Naive B cell (primary cell): ENCODE measurements around the gene KLF6. TPM values are rescaled to one million over a fixed set of nuclear protein-coding genes. Genes with fewer than 3 reads are reported as not detected.

ENCODE experiments used
- ATAC-seq, 2 donors: fragments of 150-1000 bp; cut with Tn5 transposase; 2 replicates each; pipeline ENCODE4 v1.10.0; 2021; ENCODE audit warnings: low read depth in 2 of 2, mild to moderate bottlenecking in 2 of 2, moderate library complexity in 2 of 2
- DNase-seq: peaks from one replicate; pipeline ENCODE4 v3.0.0; 2022
- H3K27ac Mint-ChIP-seq, 6 donors: one replicate each; pipeline ENCODE4 v1.8.0; 2020 to 2022; ENCODE audit warnings: mild to moderate bottlenecking in 6 of 6, mixed read lengths in 6 of 6, moderate library complexity in 5 of 6, inconsistent platforms in 2 of 6
- H3K27me3 Mint-ChIP-seq, 3 donors: one replicate each; pipeline ENCODE4 v1.8.0; 2021 to 2022; ENCODE audit warnings: mixed read lengths in 3 of 3, mild to moderate bottlenecking in 1 of 3
- H3K36me3 Mint-ChIP-seq, 2 donors: one replicate each; pipeline ENCODE4 v1.8.0; 2020 to 2022; ENCODE audit warnings: mixed read lengths in 2 of 2, inconsistent platforms in 1 of 2, mild to moderate bottlenecking in 1 of 2
- H3K4me1 Mint-ChIP-seq, 3 donors: one replicate each; pipeline ENCODE4 v1.8.0; 2020 to 2022; ENCODE audit warnings: mixed read lengths in 3 of 3, inconsistent platforms in 1 of 3, mild to moderate bottlenecking in 1 of 3, moderate library complexity in 1 of 3
- H3K4me3 Mint-ChIP-seq, 8 donors: one replicate each; pipeline ENCODE4 v1.8.0; 2020 to 2022; ENCODE audit warnings: mild to moderate bottlenecking in 8 of 8, mixed read lengths in 8 of 8, moderate library complexity in 8 of 8, inconsistent platforms in 2 of 8
- H3K9me3 Mint-ChIP-seq, 7 donors: one replicate each; pipeline ENCODE4 v1.8.0; 2020 to 2022; ENCODE audit warnings: mixed read lengths in 7 of 7, mild to moderate bottlenecking in 5 of 7, inconsistent platforms in 2 of 7, moderate library complexity in 1 of 7
- polyA plus RNA-seq, 6 donors: library from polyadenylated mRNA; unstranded; fragments of 300-500 nt; fragmentation: Illumina TruSeq; gene quantifications; one replicate each; pipeline ENCODE4 v1.2.3, GENCODE V29; 2021; ENCODE audit warnings: low read depth in 6 of 6

KLF6 gene
- polyA plus RNA-seq, 6 donors from 2014 or later: 316 to 1,111 (median 647) TPM

DNA sequence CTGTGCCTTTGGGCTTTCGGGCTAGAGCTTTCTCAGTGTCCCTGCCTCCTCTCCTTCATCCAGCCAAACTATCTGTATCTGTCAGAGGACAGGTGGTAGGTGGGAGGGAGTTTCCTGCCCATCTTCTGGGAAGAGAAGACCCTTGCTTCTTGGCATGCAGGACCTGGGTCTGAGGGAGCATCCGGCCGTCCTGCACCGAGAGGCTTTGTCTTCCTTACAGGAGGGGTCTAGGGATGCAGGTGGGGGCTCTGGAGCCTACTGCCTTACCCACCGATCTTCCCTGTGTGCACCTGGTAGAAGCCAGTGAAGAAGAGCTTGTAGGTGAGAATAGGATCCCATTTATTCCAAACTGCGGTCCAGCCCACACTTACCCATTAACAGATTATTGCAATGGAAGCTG, 5.8 kb upstream of the KLF6 start:
- H3K27me3 Mint-ChIP-seq: no peaks in the 10 kb centered on the region
- peaks cover 0 to 11% of the 10 kb centered on the region in 2 donors for H3K36me3 Mint-ChIP-seq
- H3K9me3 Mint-ChIP-seq: peaks cover 0 to 9% (median 6%) of the 10 kb centered on the region in 7 donors
- no peak for DNase-seq
- H3K4me3 Mint-ChIP-seq: no peak overlapping the region
- H3K4me1 Mint-ChIP-seq: peaks cover 22 to 24% (median 24%) of the 10 kb centered on the region in 3 donors
- ATAC-seq: no peak
- no peak overlapping the region for H3K27ac Mint-ChIP-seq

DNA sequence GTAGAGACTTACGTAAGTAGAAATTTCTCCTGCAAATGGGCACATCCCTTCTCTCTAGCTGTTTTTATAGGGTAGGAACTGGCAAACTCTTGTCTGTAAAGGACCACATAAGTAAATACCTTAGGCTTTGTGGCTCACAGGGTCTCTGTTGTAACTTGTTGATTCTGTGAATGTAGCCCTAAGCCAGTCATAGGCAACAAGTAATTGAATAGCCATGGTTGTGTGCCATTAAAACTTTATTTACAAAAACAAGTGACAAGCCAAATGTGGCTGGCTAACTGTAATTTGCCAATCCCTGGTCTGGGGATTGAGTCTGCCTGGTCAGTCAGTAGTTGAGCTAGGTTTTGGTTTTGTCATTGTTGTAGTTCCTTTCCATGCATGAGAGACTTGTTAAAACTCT, 5.3 kb upstream of the KLF6 start:
- ATAC-seq: no peak
- H3K27me3 Mint-ChIP-seq: no peaks in the 10 kb centered on the region
- no peak for DNase-seq
- H3K27ac Mint-ChIP-seq: peak overlapping the region in 1 of 6 donors; percentile 29
- peaks cover 25 to 27% (median 25%) of the 10 kb centered on the region in 3 donors for H3K4me1 Mint-ChIP-seq
- peaks cover 0 to 11% of the 10 kb centered on the region in 2 donors for H3K36me3 Mint-ChIP-seq
- H3K9me3 Mint-ChIP-seq: peaks cover 0 to 9% (median 6%) of the 10 kb centered on the region in 7 donors
- no peak overlapping the region for H3K4me3 Mint-ChIP-seq

DNA sequence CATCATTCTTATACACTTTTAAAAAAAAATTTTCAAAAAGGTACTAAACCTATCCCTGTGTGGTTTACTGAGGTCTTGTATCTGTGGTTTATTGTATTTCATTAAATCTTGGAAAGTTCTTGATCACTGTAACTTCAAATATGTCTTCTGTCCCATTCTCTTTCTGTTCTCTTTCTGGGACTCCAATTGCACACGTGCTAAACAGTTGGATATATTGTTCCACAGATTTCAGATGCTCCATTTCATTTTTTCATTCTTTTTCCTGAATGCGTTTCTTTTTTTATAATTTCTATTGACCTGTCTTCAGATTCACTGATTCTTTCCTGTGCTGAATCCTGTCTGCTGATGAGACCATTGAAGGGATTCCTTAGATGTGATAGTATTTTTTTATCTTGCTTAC, 4.6 kb upstream of the KLF6 start:
- Mint-ChIP-seq H3K4me3 (no peak overlapping the region), H3K4me1 (peaks cover 25 to 27% (median 25%) of the 10 kb centered on the region in 3 donors), H3K27me3 (no peaks in the 10 kb centered on the region), H3K36me3 (peaks cover 0 to 11% of the 10 kb centered on the region in 2 donors), H3K9me3 (peaks cover 0 to 9% (median 6%) of the 10 kb centered on the region in 7 donors), H3K27ac (peak overlapping the region in 1 of 6 donors; percentile 29)
- ATAC-seq (no peak), DNase-seq (no peak)

DNA sequence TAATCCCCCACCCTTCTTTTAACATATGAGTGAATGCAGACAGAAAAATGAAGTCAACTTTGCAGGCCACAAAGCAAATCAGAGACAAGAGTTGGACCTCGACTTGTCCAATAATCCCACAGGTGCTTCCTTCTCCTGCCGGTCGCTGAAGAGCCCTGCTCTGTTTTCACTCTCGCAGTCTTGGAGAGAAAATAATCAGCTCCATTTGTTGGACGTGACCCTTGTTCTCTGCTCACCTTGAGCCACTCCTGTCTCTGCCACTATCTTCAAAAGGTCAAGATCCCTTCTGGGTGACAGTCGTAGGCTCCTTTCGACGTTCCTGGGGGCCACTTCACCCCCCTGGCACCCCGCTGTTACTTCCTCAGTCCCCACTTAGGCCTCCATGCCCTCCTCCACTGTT, 2.8 kb upstream of the KLF6 start:
- no peak for ATAC-seq
- peaks cover 0 to 9% (median 6%) of the 10 kb centered on the region in 7 donors for H3K9me3 Mint-ChIP-seq
- no peak for DNase-seq
- peak overlapping the region in 1 of 8 donors; percentile 98 for H3K4me3 Mint-ChIP-seq
- H3K4me1 Mint-ChIP-seq: peaks cover 27 to 40% (median 38%) of the 10 kb centered on the region in 3 donors
- no peaks in the 10 kb centered on the region for H3K27me3 Mint-ChIP-seq
- H3K36me3 Mint-ChIP-seq: peaks cover 5 to 27% of the 10 kb centered on the region in 2 donors
- peak overlapping the region in 4 of 6 donors; percentile 53 to 100 (median 68) for H3K27ac Mint-ChIP-seq

DNA sequence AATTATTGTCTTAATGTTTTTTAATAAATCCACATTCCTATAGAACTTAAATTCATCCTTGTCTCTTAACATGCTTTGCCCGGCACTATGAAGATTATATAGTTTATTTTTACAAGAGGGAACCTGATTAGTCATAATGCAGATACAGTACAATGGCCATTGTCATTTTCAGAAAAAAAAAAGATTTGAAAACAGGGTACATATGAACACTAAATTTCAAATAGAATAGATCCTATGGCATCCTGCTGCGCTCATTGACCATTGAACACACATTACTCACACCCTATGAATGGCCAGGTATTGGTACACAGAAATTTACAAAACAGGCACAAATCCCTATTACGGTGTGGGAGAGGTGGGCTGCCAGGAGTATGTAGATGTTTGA, 2.0 kb upstream of the KLF6 start:
- no peaks in the 10 kb centered on the region for H3K27me3 Mint-ChIP-seq
- ATAC-seq (no peak), DNase-seq (no peak)
- peaks cover 0 to 9% (median 6%) of the 10 kb centered on the region in 7 donors for H3K9me3 Mint-ChIP-seq
- H3K4me1 Mint-ChIP-seq: peaks cover 27 to 41% (median 40%) of the 10 kb centered on the region in 3 donors
- peak overlapping the region in 7 of 8 donors; percentile 21 to 99 (median 95) for H3K4me3 Mint-ChIP-seq
- H3K36me3 Mint-ChIP-seq: peaks cover 8 to 27% of the 10 kb centered on the region in 2 donors
- peak overlapping the region; percentile 35 to 100 (median 99) for H3K27ac Mint-ChIP-seq

DNA sequence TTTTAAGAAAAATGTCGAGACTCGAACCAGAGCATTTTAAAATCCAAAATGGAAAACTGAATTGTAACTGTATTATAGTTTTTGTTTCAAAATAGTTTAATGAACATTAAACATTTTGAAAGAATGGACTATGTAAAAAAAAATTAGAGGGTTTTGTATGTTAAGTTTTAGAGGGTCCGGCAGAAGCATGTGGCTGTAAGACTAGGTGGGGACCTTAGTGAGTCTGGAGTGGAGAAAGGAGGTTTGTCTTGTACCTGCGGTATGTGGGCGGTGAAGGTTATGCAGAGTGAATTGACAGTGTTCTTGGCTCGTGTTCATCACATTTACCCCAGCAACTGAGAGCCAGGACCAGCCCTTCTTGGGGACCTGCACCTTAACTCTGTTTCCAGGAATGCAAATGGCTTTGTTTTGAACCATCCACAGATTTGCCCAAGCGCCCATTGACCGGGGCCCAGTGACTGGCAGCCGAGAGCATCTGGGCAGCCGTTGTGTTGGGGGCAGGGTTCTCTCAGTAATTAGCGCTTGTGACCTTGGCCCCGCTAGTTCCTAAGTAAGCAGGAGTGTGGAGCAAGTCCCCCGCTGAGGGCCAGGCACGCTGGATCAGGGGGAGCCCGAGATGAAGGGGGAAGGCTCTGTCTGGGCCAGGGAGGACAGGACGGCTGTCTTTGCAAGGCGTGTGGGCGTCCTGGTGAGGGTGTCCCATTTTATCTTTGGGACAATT, 1.4 kb upstream of the KLF6 start:
- Mint-ChIP-seq H3K4me1 (peaks cover 32 to 45% (median 44%) of the 10 kb centered on the region in 3 donors), H3K4me3 (peak overlapping the region; percentile 89 to 99 (median 95)), H3K36me3 (peaks cover 13 to 27% of the 10 kb centered on the region in 2 donors), H3K9me3 (peaks cover 0 to 9% (median 6%) of the 10 kb centered on the region in 7 donors), H3K27ac (peak overlapping the region; percentile 98 to 100 (median 99)), H3K27me3 (no peaks in the 10 kb centered on the region)
- no peak for DNase-seq
- no peak for ATAC-seq

DNA sequence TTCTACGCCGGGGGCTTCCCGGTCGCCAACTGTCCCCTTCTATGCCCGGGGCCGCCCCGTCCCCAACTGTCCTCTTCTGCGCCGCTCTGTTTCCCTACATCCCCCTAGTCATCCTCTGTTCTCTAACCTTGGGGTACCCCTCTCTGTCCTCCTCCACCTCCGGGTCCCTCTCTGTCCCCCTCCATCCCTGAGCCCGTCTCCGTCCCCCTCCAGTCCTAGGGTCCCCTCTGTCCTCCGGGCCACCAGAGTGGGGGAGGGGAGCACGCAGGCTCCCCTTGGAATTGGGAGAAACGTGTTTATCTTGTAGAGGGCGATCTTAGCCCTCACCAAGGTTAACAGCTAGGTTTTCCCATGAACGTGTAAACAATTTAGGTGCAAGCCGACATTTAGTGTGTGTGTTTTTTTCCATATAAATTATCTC, 852 bp upstream of the KLF6 start:
- H3K4me3 Mint-ChIP-seq: peak overlapping the region; percentile 89 to 99 (median 95)
- H3K9me3 Mint-ChIP-seq: peaks cover 0 to 9% (median 6%) of the 10 kb centered on the region in 7 donors
- peaks cover 38 to 44% (median 42%) of the 10 kb centered on the region in 3 donors for H3K4me1 Mint-ChIP-seq
- peaks cover 17 to 29% of the 10 kb centered on the region in 2 donors for H3K36me3 Mint-ChIP-seq
- DNase-seq (no peak), ATAC-seq (peak in 1 of 2 donors; percentile 5)
- H3K27me3 Mint-ChIP-seq: no peaks in the 10 kb centered on the region
- H3K27ac Mint-ChIP-seq: peak overlapping the region; percentile 98 to 100 (median 99)

DNA sequence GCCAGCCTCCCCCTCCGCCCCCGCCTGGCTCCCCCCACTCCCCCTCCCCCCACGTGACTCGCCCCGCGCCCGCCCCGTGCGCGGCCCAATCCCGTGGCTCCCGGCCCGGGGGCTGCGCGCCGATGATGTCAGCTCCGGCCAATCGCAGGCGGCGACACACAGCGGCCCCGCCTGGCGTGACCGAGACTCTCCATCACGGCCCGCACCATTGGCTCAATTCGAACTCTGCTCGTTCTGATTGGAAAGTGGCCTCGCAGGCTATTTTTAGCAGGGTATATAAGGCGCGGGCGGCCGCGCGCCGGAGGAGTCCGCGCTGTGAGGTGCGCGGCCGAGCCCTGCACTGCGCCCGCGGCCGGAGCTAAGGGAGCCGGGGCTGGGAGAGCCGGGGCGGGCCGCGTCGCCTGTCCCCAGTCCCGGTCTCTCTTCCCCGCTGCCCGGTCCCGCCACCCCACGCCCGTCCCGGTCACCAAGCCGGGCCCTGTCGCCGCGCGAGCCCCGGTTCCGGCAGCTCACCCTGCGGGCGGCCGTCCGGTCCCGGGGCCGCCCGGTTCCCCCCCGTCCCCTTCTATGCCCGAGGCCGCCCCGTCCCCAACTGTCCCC, 342 bp upstream of the KLF6 start:
- peaks cover 42 to 47% (median 44%) of the 10 kb centered on the region in 3 donors for H3K4me1 Mint-ChIP-seq
- no peaks in the 10 kb centered on the region for H3K27me3 Mint-ChIP-seq
- peaks cover 0 to 9% (median 6%) of the 10 kb centered on the region in 7 donors for H3K9me3 Mint-ChIP-seq
- peaks cover 22 to 34% of the 10 kb centered on the region in 2 donors for H3K36me3 Mint-ChIP-seq
- peak overlapping the region; percentile 98 to 100 (median 99) for H3K27ac Mint-ChIP-seq
- peak overlapping the region; percentile 95 to 99 (median 96) for H3K4me3 Mint-ChIP-seq
- DNase-seq (peak; percentile 99), ATAC-seq (peak; percentile 67 to 72)

DNA sequence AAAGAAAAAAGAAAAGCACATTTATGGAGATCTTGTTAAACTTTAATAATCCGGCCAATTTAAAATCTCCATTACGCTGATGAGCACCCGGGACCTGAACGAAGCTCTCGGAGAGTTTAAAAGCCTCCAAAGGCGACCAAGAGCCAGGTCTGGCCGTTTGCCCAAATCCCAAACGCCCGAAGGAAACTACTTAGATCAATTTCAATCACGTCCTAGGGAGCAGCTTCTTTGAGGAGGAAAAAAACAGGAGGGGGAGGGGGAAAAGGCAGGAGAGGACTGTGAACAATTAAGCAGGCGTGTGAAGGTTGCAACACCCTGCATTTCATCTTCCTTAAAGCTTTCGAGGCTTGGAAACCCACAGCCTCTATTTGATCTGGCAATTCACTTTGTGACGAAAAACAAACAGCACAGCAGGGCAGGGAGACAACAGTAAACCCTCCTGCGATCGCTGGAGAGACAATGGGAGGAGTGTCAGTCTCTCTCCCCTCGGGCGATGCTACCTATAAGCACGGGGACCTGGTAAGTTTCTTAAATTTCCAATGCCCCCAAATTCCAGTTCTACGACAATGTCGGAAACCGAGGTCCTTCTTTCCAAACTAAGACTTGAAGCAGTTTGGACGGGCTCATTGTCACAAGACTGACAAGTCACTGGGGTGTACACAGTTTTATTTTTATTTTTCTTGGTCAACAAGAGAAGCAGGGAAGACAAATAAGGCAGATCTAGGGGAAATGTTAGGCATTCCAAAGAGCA, 1.2 kb downstream of the KLF6 start:
- Mint-ChIP-seq H3K4me1 (peaks cover 54 to 59% (median 56%) of the 10 kb centered on the region in 3 donors), H3K36me3 (peaks cover 26 to 36% of the 10 kb centered on the region in 2 donors)
- no peak for ATAC-seq

DNA sequence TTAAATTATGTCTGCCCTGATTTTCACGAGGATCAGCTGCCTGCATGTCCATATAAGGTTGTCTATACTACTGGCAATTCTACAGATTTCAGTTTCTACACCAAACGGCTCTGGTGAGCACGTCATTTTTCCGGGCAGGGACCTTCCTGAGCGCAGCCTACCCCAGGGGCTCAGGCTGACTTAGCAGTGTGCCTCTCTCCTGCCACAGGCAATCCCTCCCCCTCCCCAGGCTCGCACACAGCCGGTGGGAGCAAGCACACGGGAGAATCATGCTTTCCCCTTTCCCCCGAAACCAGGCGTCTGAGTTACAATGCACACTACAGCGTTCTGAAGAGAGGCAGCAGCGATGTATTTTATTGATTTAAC, 1.7 kb downstream of the KLF6 start:
- Mint-ChIP-seq H3K27ac (peak overlapping the region; percentile 97 to 100 (median 99)), H3K4me1 (peaks cover 57 to 62% (median 59%) of the 10 kb centered on the region in 3 donors), H3K27me3 (no peaks in the 10 kb centered on the region), H3K36me3 (peaks cover 26 to 39% of the 10 kb centered on the region in 2 donors), H3K9me3 (no peaks in the 10 kb centered on the region), H3K4me3 (peak overlapping the region; percentile 95 to 99 (median 98))
- ATAC-seq: peak; percentile 16 to 21
- peak; percentile 67 for DNase-seq

More for the DNA sequence above, 1.2 kb downstream of the KLF6 start:
- H3K9me3 Mint-ChIP-seq: peaks cover 0 to under 1% (median 0%) of the 10 kb centered on the region in 7 donors
- DNase-seq: no peak
- peak overlapping the region; percentile 95 to 99 (median 98) for H3K4me3 Mint-ChIP-seq
- H3K27ac Mint-ChIP-seq: peak overlapping the region; percentile 97 to 100 (median 99)
- H3K27me3 Mint-ChIP-seq: no peaks in the 10 kb centered on the region

DNA sequence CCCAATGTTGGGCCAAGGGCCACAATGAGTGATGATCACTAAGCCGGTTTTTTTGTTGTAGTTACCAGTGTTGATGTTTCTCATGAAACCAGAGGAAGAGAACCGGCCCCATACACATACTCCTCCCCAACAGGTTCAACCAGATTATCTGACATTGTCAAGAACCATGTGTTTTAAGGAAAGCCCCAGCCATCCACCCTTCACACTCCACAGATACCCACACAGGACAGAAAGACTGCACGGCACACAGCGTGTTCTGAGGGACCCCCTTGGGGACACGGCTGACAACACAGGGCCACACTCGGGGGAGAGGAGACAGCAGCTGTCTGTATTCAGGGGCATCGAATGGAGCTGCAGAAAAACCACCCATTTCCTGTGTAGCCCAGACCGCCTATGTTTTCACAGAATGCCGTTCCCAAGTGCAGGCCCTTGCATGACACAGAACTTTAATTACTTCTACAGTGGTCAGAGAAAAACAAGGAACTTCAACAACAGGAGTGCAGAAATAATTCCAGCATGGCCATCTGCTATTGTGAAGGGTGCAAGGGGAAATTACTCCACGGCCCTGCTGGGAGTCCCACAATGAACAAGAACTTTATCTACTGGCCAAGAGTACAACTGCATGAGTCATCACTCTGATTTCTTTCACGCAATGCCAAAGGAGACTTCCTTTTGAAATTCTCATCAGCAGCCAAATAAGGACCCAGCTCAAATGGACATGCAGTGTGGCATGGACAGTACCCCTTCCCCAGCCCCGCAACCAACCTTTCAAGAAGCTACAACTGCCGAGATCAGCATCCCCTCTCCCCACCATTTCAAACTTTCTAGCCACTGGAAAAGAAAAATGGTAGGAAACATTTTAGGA, 2.3 kb downstream of the KLF6 start:
- DNase-seq (peak; percentile 68), ATAC-seq (peak; percentile 23 to 31)
- peak overlapping the region; percentile 97 to 100 (median 99) for H3K27ac Mint-ChIP-seq
- no peaks in the 10 kb centered on the region for H3K9me3 Mint-ChIP-seq
- peak overlapping the region; percentile 95 to 99 (median 98) for H3K4me3 Mint-ChIP-seq
- H3K36me3 Mint-ChIP-seq: peaks cover 30 to 39% of the 10 kb centered on the region in 2 donors
- no peaks in the 10 kb centered on the region for H3K27me3 Mint-ChIP-seq
- H3K4me1 Mint-ChIP-seq: peaks cover 53 to 62% (median 59%) of the 10 kb centered on the region in 3 donors

DNA sequence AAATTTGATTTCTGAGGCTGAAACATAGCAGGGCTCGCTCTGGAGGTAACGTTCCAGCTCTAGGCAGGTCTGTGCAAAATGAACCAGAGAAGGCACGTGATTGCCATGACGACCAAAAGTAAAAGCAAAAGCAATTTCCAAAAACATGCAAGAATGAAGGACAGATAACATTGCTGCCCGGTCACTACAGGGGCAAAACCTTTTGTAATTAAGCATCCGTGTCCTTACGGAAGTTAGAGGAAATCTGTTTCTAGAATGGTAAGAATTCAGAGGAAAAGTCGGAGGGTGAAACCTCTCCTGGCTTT, 2.9 kb downstream of the KLF6 start:
- Mint-ChIP-seq H3K27ac (peak overlapping the region; percentile 97 to 100 (median 99)), H3K4me1 (peaks cover 53 to 62% (median 59%) of the 10 kb centered on the region in 3 donors), H3K36me3 (peaks cover 34 to 39% of the 10 kb centered on the region in 2 donors), H3K4me3 (peak overlapping the region; percentile 95 to 99 (median 98)), H3K27me3 (no peaks in the 10 kb centered on the region), H3K9me3 (no peaks in the 10 kb centered on the region)
- ATAC-seq (no peak), DNase-seq (peak; percentile 62)
